Effector memory CD4-positive, alpha-beta T cell (primary cell): ENCODE data around the gene TLCD2.
A peak's percentile ranks its signal among the peaks of the same experiment; 100 is the strongest.

ENCODE experiments used
- DNase-seq, 3 donors: peaks; one replicate each; pipeline ENCODE4 v3.0.0-alpha.2; 2020
- H3K27ac ChIP-seq: 2 replicates; pipeline ENCODE4 v1.7.0; 2013; ENCODE audit warnings: mild to moderate bottlenecking, low read length, moderate library complexity; ENCODE audit not compliant: insufficient read depth, poor library complexity, severe bottlenecking
- H3K27me3 ChIP-seq: replicated peaks from 2 replicates; pipeline ENCODE4 v1.7.0; 2013; ENCODE audit warnings: mild to moderate bottlenecking, low read length; ENCODE audit not compliant: insufficient read depth, control insufficient read depth, poor library complexity, severe bottlenecking
- H3K36me3 ChIP-seq: 2 replicates; pipeline ENCODE4 v1.7.0; 2013; ENCODE audit warnings: mild to moderate bottlenecking, low read length, moderate library complexity; ENCODE audit not compliant: control insufficient read depth, insufficient read depth
- H3K4me1 ChIP-seq: 2 replicates; pipeline ENCODE4 v1.7.0; 2013; ENCODE audit warnings: low read length, mild to moderate bottlenecking; ENCODE audit not compliant: control insufficient read depth, insufficient read depth, poor library complexity, severe bottlenecking
- H3K4me3 ChIP-seq: 2 replicates; pipeline ENCODE4 v1.7.0; 2013; ENCODE audit warnings: low read length, low read depth, mild to moderate bottlenecking; ENCODE audit not compliant: insufficient read depth, poor library complexity, severe bottlenecking
- H3K9me3 ChIP-seq: 2 replicates; pipeline ENCODE4 v1.7.0; 2013; ENCODE audit warnings: mild to moderate bottlenecking, low read length, moderate library complexity; ENCODE audit not compliant: control insufficient read depth

Gene TLCD2

GRCh38 chr17:1716912-1717695 lies 6.9 kb upstream of the TLCD2 start:
- H3K9me3 ChIP-seq, result no peaks in the 10 kb centered on the region
- no peaks in the 10 kb centered on the region for H3K36me3 ChIP-seq
- DNase-seq, result peak; percentile 57 to 77 (median 70)
- H3K27me3 ChIP-seq, result no peaks in the 10 kb centered on the region
- H3K27ac ChIP-seq, result peak overlapping the region; percentile 87
- H3K4me3 ChIP-seq, result peak overlapping the region; percentile 74
- H3K4me1 ChIP-seq, result peaks cover 32% of the 10 kb centered on the region

DNA sequence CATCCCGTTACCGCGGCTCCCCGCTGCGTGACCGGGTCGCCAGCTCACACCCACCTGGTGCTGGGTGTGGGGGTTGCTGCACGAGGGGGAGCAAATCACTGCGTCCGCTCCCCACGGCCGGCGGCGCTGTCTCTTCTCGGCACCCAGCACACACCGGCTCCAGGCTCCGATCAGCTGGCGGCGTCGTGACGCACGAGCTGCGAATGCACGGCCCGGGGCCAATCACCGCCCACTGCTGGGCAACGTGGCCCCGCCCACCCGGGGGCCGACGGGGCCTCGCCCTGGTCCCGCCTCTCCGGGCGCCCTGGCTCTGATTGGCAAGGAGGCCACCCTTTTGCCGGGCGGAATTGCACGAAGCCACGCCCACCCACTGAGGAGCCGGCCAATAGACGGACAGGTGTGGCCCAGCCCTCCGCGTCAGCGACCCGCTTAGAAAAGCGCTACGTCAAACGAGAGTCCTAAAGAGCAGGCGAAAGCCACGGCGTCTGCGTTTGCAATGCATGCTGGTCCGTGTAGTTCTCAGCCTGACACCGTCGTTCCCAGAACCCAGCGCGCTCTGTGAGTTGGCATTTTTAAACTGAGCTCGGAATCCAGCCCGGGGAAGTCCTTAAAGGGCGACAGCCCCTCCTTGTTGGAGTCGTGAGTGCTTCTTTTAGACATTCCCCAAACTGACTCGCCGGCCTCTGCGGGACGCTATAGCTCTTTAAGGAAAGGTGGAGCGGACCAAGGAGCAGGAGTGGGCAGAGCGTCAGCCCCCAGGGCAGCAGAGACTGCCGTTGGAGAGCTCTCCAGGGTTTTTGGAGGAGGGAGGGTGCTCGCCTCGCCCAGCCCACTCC lies 6.1 kb upstream of the TLCD2 start:
- H3K27ac ChIP-seq, result peak overlapping the region; percentile 87
- H3K4me3 ChIP-seq, result peak overlapping the region; percentile 97
- peaks cover 32% of the 10 kb centered on the region for H3K4me1 ChIP-seq
- DNase-seq, result peak; percentile 100
- H3K9me3 ChIP-seq, result no peaks in the 10 kb centered on the region
- no peaks in the 10 kb centered on the region for H3K36me3 ChIP-seq
- H3K27me3 ChIP-seq, result no peaks in the 10 kb centered on the region

- Histone ChIP-seq H3K27me3 (no peaks in the 10 kb centered on the region), H3K36me3 (no peaks in the 10 kb centered on the region), H3K4me1 (peaks cover 34% of the 10 kb centered on the region), H3K4me3 (peak overlapping the region; percentile 97), H3K9me3 (no peaks in the 10 kb centered on the region), H3K27ac (peak overlapping the region; percentile 71)
- no peak for DNase-seq
Observed at GRCh38 chr17:1715803-1716075, 5.6 kb upstream of the TLCD2 start.

GRCh38 chr17:1714980-1715802 lies 5.0 kb upstream of the TLCD2 start:
- Histone ChIP-seq H3K27me3 (no peaks in the 10 kb centered on the region), H3K9me3 (no peaks in the 10 kb centered on the region), H3K4me3 (peak overlapping the region; percentile 97), H3K27ac (peak overlapping the region; percentile 71), H3K4me1 (peaks cover 37% of the 10 kb centered on the region), H3K36me3 (no peaks in the 10 kb centered on the region)
- DNase-seq, result peak in 1 of 3 donors; percentile 41

- DNase-seq, result no peak
- Histone ChIP-seq H3K4me3 (no peak overlapping the region), H3K27ac (no peak overlapping the region), H3K36me3 (no peaks in the 10 kb centered on the region), H3K4me1 (peaks cover 37% of the 10 kb centered on the region), H3K9me3 (no peaks in the 10 kb centered on the region), H3K27me3 (no peaks in the 10 kb centered on the region)
Observed at GRCh38 chr17:1714427-1714979, 4.3 kb upstream of the TLCD2 start.

GRCh38 chr17:1713878-1714426 lies 3.8 kb upstream of the TLCD2 start:
- H3K27me3 ChIP-seq, result no peaks in the 10 kb centered on the region
- H3K36me3 ChIP-seq, result no peaks in the 10 kb centered on the region
- H3K4me1 ChIP-seq, result peaks cover 37% of the 10 kb centered on the region
- H3K4me3 ChIP-seq, result no peak overlapping the region
- DNase-seq, result no peak
- H3K9me3 ChIP-seq, result no peaks in the 10 kb centered on the region
- H3K27ac ChIP-seq, result no peak overlapping the region

DNA sequence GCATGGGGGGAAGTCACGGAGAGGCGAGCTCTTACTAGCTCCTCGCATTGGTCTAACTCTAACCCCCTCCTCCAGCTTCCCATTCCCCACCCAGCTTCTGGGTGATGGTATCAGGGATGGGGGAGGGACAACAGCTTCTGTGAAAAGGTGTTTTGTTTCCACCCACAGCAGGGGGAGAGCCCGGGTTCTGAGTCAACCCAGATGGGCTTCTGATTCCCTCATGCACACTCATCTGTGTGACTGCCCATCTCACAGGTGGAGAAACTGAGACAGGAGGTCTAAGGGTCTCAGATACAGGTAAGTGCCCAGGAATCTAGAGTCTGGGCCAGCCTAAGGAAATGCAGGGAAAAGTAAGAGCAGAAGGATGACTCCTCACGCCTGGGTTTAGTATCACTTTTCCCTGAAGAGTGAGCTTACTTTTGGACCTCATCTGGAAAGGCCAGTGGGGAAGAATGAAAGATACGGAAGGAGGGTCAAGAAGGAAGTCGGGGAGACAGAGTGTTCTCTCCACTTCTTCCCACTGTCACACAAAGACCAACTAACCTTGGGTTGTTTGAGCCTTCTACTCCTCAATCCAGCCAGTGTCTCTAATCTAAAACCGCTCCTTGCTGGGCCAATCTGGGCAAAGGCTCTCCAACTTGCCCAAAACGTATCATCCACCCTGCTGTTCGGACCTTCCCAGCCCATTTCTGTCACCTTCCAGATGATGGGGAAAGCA lies 3.1 kb upstream of the TLCD2 start:
- H3K4me3 ChIP-seq, result no peak overlapping the region
- H3K9me3 ChIP-seq, result no peaks in the 10 kb centered on the region
- no peaks in the 10 kb centered on the region for H3K36me3 ChIP-seq
- no peak overlapping the region for H3K27ac ChIP-seq
- DNase-seq, result no peak
- H3K27me3 ChIP-seq, result no peaks in the 10 kb centered on the region
- peaks cover 37% of the 10 kb centered on the region for H3K4me1 ChIP-seq

DNA sequence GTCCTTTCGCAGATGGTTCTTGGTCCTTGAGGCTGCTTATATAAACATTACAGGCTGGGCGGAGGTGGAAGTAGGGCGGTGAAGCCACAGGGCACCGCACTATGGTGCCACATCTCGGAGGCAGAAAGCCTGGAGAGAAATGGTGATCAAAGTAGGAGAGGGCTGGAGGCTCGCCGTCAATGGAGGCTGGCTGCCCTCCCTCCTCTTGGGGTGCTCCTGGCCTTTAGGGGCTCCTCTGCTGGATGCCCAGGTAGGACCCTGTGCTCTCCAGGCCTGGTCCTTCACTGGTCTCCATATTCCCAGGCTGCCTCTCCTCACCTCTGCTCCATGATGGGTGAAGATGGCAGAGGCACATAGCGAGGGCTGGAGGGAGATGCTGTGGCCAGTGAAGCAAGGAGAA lies 2.1 kb upstream of the TLCD2 start:
- peaks cover 33% of the 10 kb centered on the region for H3K4me1 ChIP-seq
- no peak overlapping the region for H3K4me3 ChIP-seq
- H3K36me3 ChIP-seq, result no peaks in the 10 kb centered on the region
- no peak for DNase-seq
- H3K27ac ChIP-seq, result no peak overlapping the region
- H3K9me3 ChIP-seq, result no peaks in the 10 kb centered on the region
- H3K27me3 ChIP-seq, result no peaks in the 10 kb centered on the region

GRCh38 chr17:1711804-1712203 lies 1.6 kb upstream of the TLCD2 start:
- no peaks in the 10 kb centered on the region for H3K9me3 ChIP-seq
- no peak for DNase-seq
- no peaks in the 10 kb centered on the region for H3K36me3 ChIP-seq
- H3K4me3 ChIP-seq, result no peak overlapping the region
- H3K27me3 ChIP-seq, result no peaks in the 10 kb centered on the region
- peaks cover 30% of the 10 kb centered on the region for H3K4me1 ChIP-seq
- no peak overlapping the region for H3K27ac ChIP-seq
